Tibial nerve (tissue), 4 donors: ENCODE results near the gene SHMT2. TPM values are rescaled to one million over a fixed set of nuclear protein-coding genes. Genes with fewer than 3 reads are reported as not detected.

Experiments used
- DNase-seq, 2 donors: peaks; one replicate each; pipeline ENCODE4 v3.0.0-alpha.2; 2019; ENCODE audit warnings: low spot score in 2 of 2
- H3K27ac ChIP-seq, 4 donors: fragments of 200-600 bp; sonication (generic) in 3 of 4; one replicate each; pipeline ENCODE4 v1.5.1; 2017 to 2019; ENCODE audit warnings: mild to moderate bottlenecking in 1 of 4
- H3K27me3 ChIP-seq, 2 donors: fragments of 200-600 bp; sonication (generic) in 1 of 2; one replicate each; pipeline versions ENCODE4 v1.5.1 to v1.6.0; 2017 to 2019
- H3K36me3 ChIP-seq, 3 donors: fragments of 200-600 bp; sonication (generic); one replicate each; pipeline ENCODE4 v1.5.1; 2018 to 2019
- H3K4me1 ChIP-seq, 4 donors: fragments of 200-600 bp; sonication (generic) in 3 of 4; one replicate each; pipeline ENCODE4 v1.5.1; 2017 to 2019
- H3K4me3 ChIP-seq, 4 donors: fragments of 200-600 bp; sonication (generic) in 3 of 4; one replicate each; pipeline ENCODE4 v1.5.1; 2017 to 2019; ENCODE audit warnings: mild to moderate bottlenecking in 1 of 4, moderate library complexity in 1 of 4
- H3K9me3 ChIP-seq, 4 donors: fragments of 200-600 bp; sonication (generic) in 3 of 4; one replicate each; pipeline ENCODE4 v1.5.1; 2017 to 2019
- EP300 ChIP-seq, 2 donors: sonication (generic); formaldehyde crosslinking; IDR thresholded peaks; one replicate each; pipeline ENCODE4 v1.6.1; 2017; ENCODE audit warnings: antibody characterized with exemption in 2 of 2, mild to moderate bottlenecking in 1 of 2
- POLR2A ChIP-seq, 2 donors: fragments of 450-650 bp; IDR thresholded peaks; one replicate each; pipeline ENCODE4 v1.6.1; 2017; ENCODE audit warnings: antibody characterized with exemption in 2 of 2, mild to moderate bottlenecking in 2 of 2, moderate library complexity in 2 of 2
- WGBS, 2 donors: methylation state at CpG; one replicate each; pipeline ENCODE4 v1.1.5; 2018; 5-methylcytosine and 5-hydroxymethylcytosine counted together
- total RNA-seq, 4 donors: library from RNA; depleted of rRNA; stranded (reverse); fragments of >200 nt; gene quantifications; one replicate each; pipeline ENCODE4 v1.1.0, GENCODE V29; 2016
- TF ChIP-seq, protein P1 (sequence below), 5 experiments: fragments of 200-600 bp in 3 of 5; fragments of 450-650 bp in 2 of 5; sonication (generic) in 3 of 5; IDR thresholded peaks; one replicate each; pipeline ENCODE4 v1.5.1; 2016 to 2019; ENCODE audit warnings: antibody characterized with exemption in 5 of 5, mild to moderate bottlenecking in 3 of 5, moderate library complexity in 2 of 5

SHMT2 gene
- total RNA-seq, 4 donors from 2014 or later = 18.4 to 77.3 (median 32.6) TPM

DNA sequence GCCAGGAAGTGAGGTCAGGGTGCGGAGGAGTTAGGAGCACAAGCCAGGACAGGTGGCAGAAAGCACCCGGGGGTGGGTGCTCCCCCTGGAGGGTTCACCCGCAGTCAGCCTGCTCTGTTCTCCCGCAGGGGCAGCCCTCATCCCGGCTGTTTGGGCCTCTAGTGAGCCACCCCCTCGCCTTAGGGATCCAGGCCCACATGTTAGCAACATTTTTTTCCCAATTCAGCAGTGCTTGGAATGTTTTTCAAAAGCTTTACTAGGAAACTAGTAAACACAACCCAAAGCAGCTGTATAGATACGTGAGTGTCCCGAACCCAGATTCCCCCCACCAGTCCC lies 41.5 kb upstream of the SHMT2 start:
- H3K9me3 ChIP-seq = no peaks in the 10 kb centered on the region
- H3K4me1 ChIP-seq = peaks cover 0 to 6% (median 0%) of the 10 kb centered on the region in 4 donors
- TF ChIP-seq, protein P1, sequence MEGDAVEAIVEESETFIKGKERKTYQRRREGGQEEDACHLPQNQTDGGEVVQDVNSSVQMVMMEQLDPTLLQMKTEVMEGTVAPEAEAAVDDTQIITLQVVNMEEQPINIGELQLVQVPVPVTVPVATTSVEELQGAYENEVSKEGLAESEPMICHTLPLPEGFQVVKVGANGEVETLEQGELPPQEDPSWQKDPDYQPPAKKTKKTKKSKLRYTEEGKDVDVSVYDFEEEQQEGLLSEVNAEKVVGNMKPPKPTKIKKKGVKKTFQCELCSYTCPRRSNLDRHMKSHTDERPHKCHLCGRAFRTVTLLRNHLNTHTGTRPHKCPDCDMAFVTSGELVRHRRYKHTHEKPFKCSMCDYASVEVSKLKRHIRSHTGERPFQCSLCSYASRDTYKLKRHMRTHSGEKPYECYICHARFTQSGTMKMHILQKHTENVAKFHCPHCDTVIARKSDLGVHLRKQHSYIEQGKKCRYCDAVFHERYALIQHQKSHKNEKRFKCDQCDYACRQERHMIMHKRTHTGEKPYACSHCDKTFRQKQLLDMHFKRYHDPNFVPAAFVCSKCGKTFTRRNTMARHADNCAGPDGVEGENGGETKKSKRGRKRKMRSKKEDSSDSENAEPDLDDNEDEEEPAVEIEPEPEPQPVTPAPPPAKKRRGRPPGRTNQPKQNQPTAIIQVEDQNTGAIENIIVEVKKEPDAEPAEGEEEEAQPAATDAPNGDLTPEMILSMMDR (IDR thresholded peaks at IDR 0.05) = no peak
- TF ChIP-seq EP300 (IDR thresholded peaks at IDR 0.05) (no peak), POLR2A (IDR thresholded peaks at IDR 0.05) (no peak)
- no peak overlapping the region for H3K27ac ChIP-seq
- no peaks in the 10 kb centered on the region for H3K27me3 ChIP-seq
- H3K4me3 ChIP-seq = no peak overlapping the region
- no peak for DNase-seq
- 57 to 75% methylated on average over 8 of the region's 8 CpGs for WGBS, 2 donors
- H3K36me3 ChIP-seq = peaks cover 4 to 100% (median 16%) of the 10 kb centered on the region in 3 donors

GRCh38 chr12:57190037-57190436 lies 39.5 kb upstream of the SHMT2 start:
- TF ChIP-seq, protein P1 (IDR thresholded peaks at IDR 0.05) = no peak
- TF ChIP-seq EP300 (IDR thresholded peaks at IDR 0.05) = no peak
- no peak for TF ChIP-seq POLR2A (IDR thresholded peaks at IDR 0.05)

DNA sequence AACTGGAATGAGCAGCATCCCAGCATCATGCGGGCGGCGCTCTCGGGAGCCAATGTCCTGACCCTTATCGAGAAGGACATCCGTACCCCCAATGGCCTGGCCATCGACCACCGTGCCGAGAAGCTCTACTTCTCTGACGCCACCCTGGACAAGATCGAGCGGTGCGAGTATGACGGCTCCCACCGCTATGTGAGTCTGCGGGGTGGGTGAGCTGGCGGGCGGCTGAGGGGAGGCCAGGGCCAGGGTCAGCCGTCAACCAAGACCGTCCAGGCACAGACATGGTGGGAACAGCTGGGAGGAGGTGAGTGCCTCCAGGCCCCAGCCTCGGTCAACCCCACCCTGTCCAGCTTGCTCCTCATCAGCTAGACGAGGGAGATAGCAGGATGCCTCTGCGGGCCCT lies 38.7 kb upstream of the SHMT2 start:
- Histone ChIP-seq H3K4me3 (no peak overlapping the region), H3K9me3 (no peaks in the 10 kb centered on the region), H3K36me3 (peaks cover 4 to 100% (median 21%) of the 10 kb centered on the region in 3 donors), H3K4me1 (peaks cover 0 to 6% (median 0%) of the 10 kb centered on the region in 4 donors), H3K27me3 (no peaks in the 10 kb centered on the region), H3K27ac (no peak overlapping the region)
- 87 to 90% methylated on average over 18 to 23 of the region's 23 CpGs for WGBS, 2 donors
- DNase-seq = no peak
- TF ChIP-seq, protein P1 (IDR thresholded peaks at IDR 0.05) = no peak

More at GRCh38 chr12:57190037-57190436, 39.5 kb upstream of the SHMT2 start:
- H3K27me3 ChIP-seq = no peaks in the 10 kb centered on the region
- H3K4me3 ChIP-seq = no peak overlapping the region
- H3K27ac ChIP-seq = no peak overlapping the region
- H3K4me1 ChIP-seq = peaks cover 0 to 6% (median 0%) of the 10 kb centered on the region in 4 donors
- no peaks in the 10 kb centered on the region for H3K9me3 ChIP-seq
- 76 to 80% methylated on average over 6 of the region's 6 CpGs for WGBS, 2 donors
- DNase-seq = no peak
- peaks cover 4 to 100% (median 26%) of the 10 kb centered on the region in 3 donors for H3K36me3 ChIP-seq

GRCh38 chr12:57191410-57191809 lies 38.1 kb upstream of the SHMT2 start:
- Histone ChIP-seq H3K9me3 (no peaks in the 10 kb centered on the region), H3K4me3 (no peak overlapping the region), H3K36me3 (peaks cover 4 to 100% (median 20%) of the 10 kb centered on the region in 3 donors), H3K27ac (no peak overlapping the region), H3K4me1 (peaks cover 0 to 6% (median 0%) of the 10 kb centered on the region in 4 donors), H3K27me3 (no peaks in the 10 kb centered on the region)
- TF ChIP-seq EP300 (IDR thresholded peaks at IDR 0.05) = no peak
- TF ChIP-seq, protein P1 (IDR thresholded peaks at IDR 0.05) = no peak
- TF ChIP-seq POLR2A (IDR thresholded peaks at IDR 0.05) = no peak
- DNase-seq = no peak
- WGBS, 2 donors = 74 to 81% methylated on average over 11 of the region's 11 CpGs

DNA sequence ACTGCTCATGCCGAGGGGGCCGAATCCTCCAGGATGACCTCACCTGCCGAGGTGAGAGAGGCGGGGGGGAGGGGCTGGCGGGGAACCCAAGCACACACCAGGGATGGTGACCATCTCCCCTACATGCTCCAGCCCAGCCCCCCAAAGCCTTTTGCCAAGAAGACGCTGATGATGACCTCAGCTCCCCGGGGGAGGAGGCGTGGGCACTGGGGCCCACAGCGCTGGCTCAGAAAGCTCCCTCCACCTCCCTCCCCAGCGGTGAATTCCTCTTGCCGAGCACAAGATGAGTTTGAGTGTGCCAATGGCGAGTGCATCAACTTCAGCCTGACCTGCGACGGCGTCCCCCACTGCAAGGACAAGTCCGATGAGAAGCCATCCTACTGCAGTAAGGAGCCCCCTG lies 36.6 kb upstream of the SHMT2 start:
- Histone ChIP-seq H3K4me1 (no peaks in the 10 kb centered on the region), H3K9me3 (no peaks in the 10 kb centered on the region), H3K36me3 (peaks cover 4 to 100% (median 19%) of the 10 kb centered on the region in 3 donors), H3K27ac (no peak overlapping the region), H3K27me3 (no peaks in the 10 kb centered on the region), H3K4me3 (no peak overlapping the region)
- 69 to 76% methylated on average over 11 of the region's 16 CpGs for WGBS, 2 donors
- no peak for DNase-seq
- no peak for TF ChIP-seq POLR2A (IDR thresholded peaks at IDR 0.05)
- TF ChIP-seq, protein P1 (IDR thresholded peaks at IDR 0.05) = no peak
- no peak for TF ChIP-seq EP300 (IDR thresholded peaks at IDR 0.05)
